H1 (cell line): ENCODE data around the gene IMPDH1. TPM values are rescaled to one million over a fixed set of nuclear protein-coding genes. Genes with fewer than 3 reads are reported as not detected.

Experiments
- CTCF ChIA-PET: fragments of 300-600 bp; sonication (Branson Sonifier 250); formaldehyde crosslinking; loops from one replicate; lab custom pipeline; 2021; ENCODE audit not compliant: partially characterized antibody; lab: Charles Lee
- POLR2A ChIA-PET: fragments of 300-600 bp; sonication (Branson Sonifier 250); formaldehyde crosslinking; loops from one replicate; lab custom pipeline; 2021; ENCODE audit warnings: inconsistent platforms; ENCODE audit not compliant: partially characterized antibody; lab: Charles Lee
- DNase-seq, 2 experiments: peaks; one replicate each; pipeline versions ENCODE4 v3.0.0 to v3.0.0-alpha.2; 2010 to 2022; ENCODE audit warnings: low spot score in 2 of 2, low read depth in 1 of 2, mixed read lengths in 1 of 2
- FAIRE-seq: peaks from 2 replicates; lab custom pipeline; 2011; peaks lifted over from hg19 to GRCh38; lab: Jason Lieb, UNC
- H2AFZ ChIP-seq: 2 replicates; pipeline ENCODE4 v1.8.1; 2012; ENCODE audit warnings: low read length, inconsistent platforms
- H2AK5ac ChIP-seq: 2 replicates; pipeline ENCODE4 v1.6.1; 2013; ENCODE audit warnings: low read depth, low read length
- H2BK120ac ChIP-seq: replicated peaks from 2 replicates; pipeline ENCODE3; 2013; ENCODE audit warnings: low read depth, low read length, inconsistent platforms
- H2BK12ac ChIP-seq: 2 replicates; pipeline ENCODE4 v1.6.1; 2013; ENCODE audit warnings: low read depth, low read length
- H2BK15ac ChIP-seq: 2 replicates; pipeline ENCODE4 v1.6.1; 2013; ENCODE audit warnings: low read length
- H2BK20ac ChIP-seq: 2 replicates; pipeline ENCODE4 v1.6.1; 2013; ENCODE audit warnings: low read length
- H2BK5ac ChIP-seq: 2 replicates; pipeline ENCODE4 v1.6.1; 2013; ENCODE audit warnings: low read depth, low read length
- H3K14ac ChIP-seq: 2 replicates; pipeline ENCODE4 v1.6.1; 2013; ENCODE audit warnings: inconsistent platforms; ENCODE audit not compliant: insufficient read length
- H3K18ac ChIP-seq: 2 replicates; pipeline ENCODE4 v1.6.1; 2013; ENCODE audit warnings: low read length; ENCODE audit errors: extremely low read depth
- H3K23ac ChIP-seq: 2 replicates; pipeline ENCODE4 v1.6.1; 2013; ENCODE audit warnings: inconsistent platforms; ENCODE audit not compliant: insufficient read length
- H3K23me2 ChIP-seq: 2 replicates; pipeline ENCODE4 v1.6.1; 2013; ENCODE audit warnings: low read depth, low read length
- H3K27ac ChIP-seq: 2 replicates; pipeline ENCODE4 v1.6.1; 2011; ENCODE audit warnings: low read depth, low read length, inconsistent platforms
- H3K27me3 ChIP-seq, 4 experiments: replicated peaks in 1 of 4; 1 replicate in 1 of 4; 2 replicates in 3 of 4; pipeline versions ENCODE4 v1.6.1 to v1.8.1; 2011 to 2013; ENCODE audit warnings: low read length in 3 of 4, mild to moderate bottlenecking in 3 of 4, inconsistent platforms in 2 of 4, mixed read lengths in 2 of 4, moderate library complexity in 1 of 4; ENCODE audit not compliant: control insufficient read depth in 3 of 4, insufficient read depth in 3 of 4; ENCODE audit errors: extremely low read depth in 1 of 4
- H3K36me3 ChIP-seq, 4 experiments: 2 replicates each; pipeline versions ENCODE4 v1.6.1 to v1.8.1; 2011 to 2013; ENCODE audit warnings: mild to moderate bottlenecking in 4 of 4, low read length in 3 of 4, moderate library complexity in 2 of 4, control low read depth in 1 of 4, inconsistent platforms in 1 of 4; ENCODE audit not compliant: insufficient read depth in 4 of 4, control insufficient read depth in 2 of 4
- H3K4ac ChIP-seq: replicated peaks from 2 replicates; pipeline ENCODE3; 2013; ENCODE audit warnings: low read length, low read depth, mixed read lengths, inconsistent platforms; ENCODE audit not compliant: insufficient read length
- H3K4me1 ChIP-seq, 4 experiments: replicated peaks in 1 of 4; 1 replicate in 1 of 4; 2 replicates in 3 of 4; pipeline versions ENCODE4 v1.6.1 to v1.8.1; 2011 to 2013; ENCODE audit warnings: low read length in 3 of 4, inconsistent platforms in 2 of 4, mixed read lengths in 1 of 4; ENCODE audit not compliant: insufficient read depth in 4 of 4, control insufficient read depth in 3 of 4
- H3K4me2 ChIP-seq, 2 experiments: 2 replicates each; pipeline versions ENCODE4 v1.6.1 to v1.8.1; 2011 to 2013; ENCODE audit warnings: low read depth in 2 of 2, low read length in 2 of 2, control low read depth in 1 of 2, inconsistent platforms in 1 of 2, mild to moderate bottlenecking in 1 of 2; ENCODE audit not compliant: insufficient read depth in 1 of 2
- H3K4me3 ChIP-seq, 4 experiments: fragments of 200-600, 300-600 bp in 1 of 4; sonication (generic), shearing (Covaris generic), sonication (Bioruptor Twin) in 1 of 4; 2 replicates each; pipeline versions ENCODE4 v1.5.1 to v1.8.1; 2011 to 2016; ENCODE audit warnings: low read length in 4 of 4, low read depth in 3 of 4, control low read depth in 2 of 4, inconsistent platforms in 2 of 4, mild to moderate bottlenecking in 2 of 4, mixed read lengths in 1 of 4, moderate library complexity in 1 of 4; ENCODE audit not compliant: insufficient read depth in 2 of 4; ENCODE audit errors: extremely low read depth in 1 of 4
- H3K56ac ChIP-seq: replicated peaks from 2 replicates; pipeline ENCODE3; 2013; ENCODE audit warnings: low read depth, mild to moderate bottlenecking, mixed read lengths, low read length, inconsistent platforms; ENCODE audit not compliant: insufficient read length
- H3K79me1 ChIP-seq: 2 replicates; pipeline ENCODE4 v1.6.1; 2013; ENCODE audit warnings: low read depth, low read length, control low read depth
- H3K79me2 ChIP-seq, 2 experiments: 2 replicates each; pipeline versions ENCODE4 v1.6.1 to v1.8.1; 2012 to 2013; ENCODE audit warnings: low read length in 2 of 2, mild to moderate bottlenecking in 2 of 2, inconsistent platforms in 1 of 2; ENCODE audit not compliant: insufficient read depth in 2 of 2, control insufficient read depth in 1 of 2
- H3K9ac ChIP-seq, 4 experiments: replicated peaks in 1 of 4; 1 replicate in 1 of 4; 2 replicates in 3 of 4; pipeline versions ENCODE4 v1.6.1 to v1.8.1; 2011 to 2013; ENCODE audit warnings: low read depth in 3 of 4, low read length in 3 of 4, control low read depth in 2 of 4, mild to moderate bottlenecking in 2 of 4, moderate library complexity in 2 of 4, inconsistent platforms in 1 of 4; ENCODE audit errors: extremely low read depth in 1 of 4
- H3K9me3 ChIP-seq, 2 experiments: 2 replicates each; pipeline versions ENCODE4 v1.6.1 to v1.8.1; 2012 to 2013; ENCODE audit warnings: mild to moderate bottlenecking in 2 of 2, moderate library complexity in 2 of 2, control low read depth in 1 of 2, inconsistent platforms in 1 of 2, low read depth in 1 of 2, low read length in 1 of 2, mixed read lengths in 1 of 2; ENCODE audit not compliant: insufficient read depth in 2 of 2
- H4K20me1 ChIP-seq, 2 experiments: replicated peaks in 1 of 2; 2 replicates each; pipeline versions ENCODE3 to v1.8.1; 2011 to 2013; ENCODE audit warnings: inconsistent platforms in 2 of 2, low read length in 2 of 2, mild to moderate bottlenecking in 1 of 2; ENCODE audit not compliant: insufficient read depth in 2 of 2, control insufficient read depth in 1 of 2
- H4K5ac ChIP-seq: 2 replicates; pipeline ENCODE4 v1.6.1; 2013; ENCODE audit warnings: low read length, low read depth, mixed read lengths, inconsistent platforms; ENCODE audit not compliant: insufficient read length
- H4K8ac ChIP-seq: 2 replicates; pipeline ENCODE4 v1.8.0; 2013; ENCODE audit warnings: mild to moderate bottlenecking, moderate library complexity, low read length, inconsistent platforms; ENCODE audit not compliant: insufficient read depth; ENCODE audit errors: extremely low read depth
- H4K91ac ChIP-seq: replicated peaks from 2 replicates; pipeline ENCODE3; 2013; ENCODE audit warnings: low read length, mixed read lengths, inconsistent platforms; ENCODE audit not compliant: insufficient read length
- ASH2L ChIP-seq: fragments of 200-600, 300-600 bp; sonication (generic); IDR thresholded peaks from one replicate; pipeline ENCODE4 v1.7.1; 2017; ENCODE audit warnings: low read length
- BACH1 ChIP-seq: IDR thresholded peaks from 2 replicates; pipeline ENCODE4 v1.6.1; 2012; ENCODE audit warnings: low read length, improper control_type of control experiment
- E2F6 ChIP-seq: IDR thresholded peaks from 2 replicates; pipeline ENCODE4 v1.6.1; 2012; ENCODE audit warnings: inconsistent platforms
- GABPA ChIP-seq: IDR thresholded peaks from 2 replicates; pipeline ENCODE4 v1.6.1; 2011; ENCODE audit warnings: mild to moderate bottlenecking, low read length, moderate library complexity, borderline replicate concordance; ENCODE audit not compliant: insufficient read depth
- KDM4A ChIP-seq: IDR thresholded peaks from one replicate; pipeline ENCODE4 v1.7.1; 2012; ENCODE audit warnings: low read depth, mild to moderate bottlenecking, moderate library complexity, low read length, inconsistent platforms; ENCODE audit not compliant: severe bottlenecking
- KDM5A ChIP-seq: fragments of 200-600 bp; IDR thresholded peaks from 2 replicates; pipeline ENCODE4 v1.7.1; 2012; ENCODE audit warnings: mild to moderate bottlenecking, low read length, inconsistent platforms, mixed read lengths
- POLR2A ChIP-seq, 2 experiments: IDR thresholded peaks; 1 replicate in 1 of 2; 2 replicates in 1 of 2; pipeline ENCODE4 v1.6.1; 2011; ENCODE audit warnings: low read depth in 2 of 2, low read length in 2 of 2, mild to moderate bottlenecking in 2 of 2; ENCODE audit errors: control extremely low read depth in 1 of 2
- SIRT6 ChIP-seq: IDR thresholded peaks from one replicate; pipeline ENCODE4 v1.7.1; 2012; ENCODE audit warnings: low read length, inconsistent platforms
- WGBS, 2 experiments: shearing (Covaris generic) in 1 of 2; methylation state at CpG; one replicate each; pipeline versions ENCODE4 v1.1.6 to v1.1.7; 2013 to 2015; ENCODE audit warnings: low lambda C conversion rate in 2 of 2, mixed read lengths in 2 of 2, inconsistent platforms in 1 of 2, low coverage in 1 of 2, missing lambda C conversion rate in 1 of 2; ENCODE audit not compliant: insufficient replicate concordance in 2 of 2, insufficient coverage in 1 of 2, insufficient read length in 1 of 2; ENCODE audit errors: extremely low coverage in 1 of 2, missing lambda C conversion rate in 1 of 2; 5-methylcytosine and 5-hydroxymethylcytosine counted together
- long read RNA-seq, 2 experiments: library from RNA in 1 of 2; library from capped mRNA in 1 of 2; stranded (forward); transcript quantifications; one replicate each; pipeline ENCODE4 v2.0.0, GENCODE V29; 2021; ENCODE audit warnings: inconsistent platforms in 1 of 2
- polyA minus RNA-seq, 3 experiments: library from RNA; depleted of rRNA, polyadenylated mRNA; stranded (reverse); fragments of >200 nt; gene quantifications; 1 replicate in 2 of 3; 2 replicates in 1 of 3; pipeline ENCODE4 v1.2.3, GENCODE V29; 2011
- polyA plus RNA-seq, 7 experiments: library from polyadenylated mRNA; depleted of rRNA in 3 of 7; stranded (reverse) in 5 of 7; unstranded in 2 of 7; fragments of >200 nt in 5 of 7; fragments of 200-250 nt in 2 of 7; gene quantifications; 1 replicate in 5 of 7; 2 replicates in 1 of 7; 4 replicates in 1 of 7; pipeline versions ENCODE4 v1.2.1 to v1.2.3, GENCODE V29; 2011 to 2013; ENCODE audit warnings: missing spikeins in 2 of 7, mixed read lengths in 2 of 7
- total RNA-seq: library from RNA; stranded (reverse); fragmentation: NEBNext Ultra II Directional; extraction: Animal tissue kit (Norgen Biotek cat#: 25700); gene quantifications from 2 replicates; pipeline ENCODE4 v1.2.1, GENCODE V29; 2021

Gene IMPDH1
- total RNA-seq (44.0 and 45.8 TPM in 2 replicates), polyA plus RNA-seq (2011; rRNA removed) (45.8 and 65.7 TPM in 2 replicates), polyA minus RNA-seq (2011; rRNA and poly(A)+ RNA removed) (45.8 and 49.4 TPM in 2 replicates)
- polyA plus RNA-seq (2011; cell fraction: cytosol; rRNA removed) = 43.6 TPM
- polyA plus RNA-seq (2011; cell fraction: nucleus; rRNA removed) = 114 TPM
- 25.6 to 53.4 TPM (median 41.9 TPM) in 4 replicates for polyA plus RNA-seq (2012, experiment 1 of 2)
- polyA plus RNA-seq (2012, experiment 2 of 2) = 34.0 TPM
- 24.3 TPM for polyA plus RNA-seq (2013, experiment 1 of 2)
- 24.7 TPM for polyA plus RNA-seq (2013, experiment 2 of 2)
- 24.7 TPM for polyA minus RNA-seq (2011; cell fraction: cytosol; rRNA and poly(A)+ RNA removed)
- 44.8 TPM for polyA minus RNA-seq (2011; cell fraction: nucleus; rRNA and poly(A)+ RNA removed)
- long read RNA-seq, experiment 1, partial matches to known transcripts = 44 of 62 reads
- long read RNA-seq, experiment 1, other reads (novel, unspliced or antisense) = 18 of 62 reads
- long read RNA-seq, experiment 2, partial matches to known transcripts = 1 of 1 reads
- long read RNA-seq, experiment 2, other reads (novel, unspliced or antisense) = 0 of 1 reads

GRCh38 chr7:128409596-128410450 lies at the start of gene IMPDH1:
Gene IMPDH1, minus strand, starts transcription at chr7:128409982. Its CDS starts 81 bp downstream, at chr7:128409901.
- Histone ChIP-seq H2BK20ac (no peak within 1 kb of the TSS), H4K5ac (no peak within 1 kb of the TSS), H2BK5ac (no peak within 1 kb of the TSS; the same call in 1 of the 2 replicates), H3K79me2 (no peaks in the 10 kb centered on the region), H3K18ac (peak within 1 kb of the TSS; percentile 80), H3K27ac (no peak within 1 kb of the TSS), H2BK120ac (no peak within 1 kb of the TSS), H2BK15ac (no peak within 1 kb of the TSS), H2AK5ac (no peak within 1 kb of the TSS), H4K20me1 (peaks cover 5 to 16% of the 10 kb centered on the region in 2 experiments), H3K4me3 (peak within 1 kb of the TSS; percentile 52 to 78 (median 64)), H3K9me3 (no peaks in the 10 kb centered on the region), H3K23me2 (peaks cover 14% of the 10 kb centered on the region; the same call in 1 of the 2 replicates), H4K91ac (no peak within 1 kb of the TSS), H2BK12ac (no peak within 1 kb of the TSS; the same call in 1 of the 2 replicates), H3K36me3 (no peaks in the 10 kb centered on the region), H3K79me1 (no peaks in the 10 kb centered on the region), H3K23ac (no peak within 1 kb of the TSS), H4K8ac (peak within 1 kb of the TSS; percentile 45; the same call in 1 of the 2 replicates), H3K56ac (peak within 1 kb of the TSS; percentile 75), H2AFZ (peak within 1 kb of the TSS; percentile 94), H3K9ac (peak within 1 kb of the TSS in 3 of 4 experiments; percentile 19 to 66 (median 49); a peak in 5 of 7 replicates), H3K4me2 (peak within 1 kb of the TSS; percentile 94 to 95), H3K4me1 (peaks cover 0 to 29% (median 22%) of the 10 kb centered on the region in 4 experiments; a peak in 6 of 7 replicates), H3K27me3 (peaks cover 33 to 71% (median 52%) of the 10 kb centered on the region in 4 experiments), H3K14ac (no peak within 1 kb of the TSS), H3K4ac (no peak within 1 kb of the TSS)
- ChIA-PET POLR2A (interaction anchor here (1.0 to 1.3 kb wide), 5 partner anchors 14 to 453 kb away, joined by 3 to 5 read pairs (median 3); no protein-coding TSS in a partner anchor), CTCF (interaction anchor here (0.6 to 24.8 kb wide), 10 partner anchors 8 to 64 kb away, joined by 3 to 348 read pairs (median 18); no protein-coding TSS in a partner anchor)
- FAIRE-seq = no peak
- 2% methylated on average over 44 of the region's 87 CpGs; no CpG with 5 or more reads in 1 of the 2 experiments for WGBS, 2 experiments
- DNase-seq = peak in 1 of 2 experiments; percentile 97
- TF ChIP-seq E2F6 (0 out of 2 replicates have a peak, but pooled peaks have one; percentile 32), SIRT6 (no peak), KDM4A (peak; percentile 95), KDM5A (no peak), ASH2L (peak; percentile 55), POLR2A (IDR thresholded peaks at IDR 0.05; ENCODE audit: control extremely low read depth in 1 of 2, low read depth in 2 of 2, low read length in 2 of 2) (peak in 1 of 2 experiments; percentile 51; a peak in 1 of 3 replicates), GABPA (0 out of 2 replicates have a peak, but pooled peaks have one; percentile 17), BACH1 (no peak)
